T-helper 1 cell treated with Interleukin-12 subunit alpha and Interleukin-12 subunit beta and Interleukin-4 antibody, amounts not matched to agents 30 ng/mL and 1 ng/mL, for 36 hours (primary cell): ENCODE data around the gene NXN. TPM values are rescaled to one million over a fixed set of nuclear protein-coding genes. Genes with fewer than 3 reads are reported as not detected.
"Not testable (repeated sequence)": the region's sequence is repeated elsewhere in the genome, so short reads cannot be mapped to it uniquely, and the experiment has no call there.

Experiments used
- intact Hi-C: fragments of 100-400 bp; cut with micrococcal nuclease; formaldehyde crosslinking; loops from one replicate; pipeline ENCODE4 v1.15.1; 2024
- total RNA-seq: library from RNA; stranded (reverse); gene quantifications from 2 replicates; pipeline ENCODE4 v1.2.3, GENCODE V29; 2022

Gene NXN
- total RNA-seq, 1 donor from 2014 or later = 0.34 TPM

DNA sequence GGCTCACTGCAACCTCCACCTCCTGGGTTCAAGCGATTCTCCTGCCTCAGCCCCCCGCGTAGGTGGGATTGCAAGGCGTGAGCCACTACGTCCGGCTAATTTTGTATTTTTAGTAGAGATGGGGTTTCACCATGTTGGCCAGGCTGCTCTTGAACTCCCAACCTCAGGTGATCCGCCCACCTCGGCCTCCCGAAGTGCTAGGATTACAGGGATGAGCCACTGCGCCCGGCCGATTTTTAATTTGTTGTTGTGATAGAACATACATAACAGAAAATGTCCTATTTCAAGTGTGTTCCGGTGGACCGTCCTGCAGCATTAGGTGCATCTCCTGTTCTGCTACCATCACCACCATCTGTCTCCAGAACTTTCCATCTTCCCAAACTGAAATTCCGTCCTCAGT, 55.3 kb downstream of the NXN start:
- intact Hi-C loops = not testable (repeated sequence)

DNA sequence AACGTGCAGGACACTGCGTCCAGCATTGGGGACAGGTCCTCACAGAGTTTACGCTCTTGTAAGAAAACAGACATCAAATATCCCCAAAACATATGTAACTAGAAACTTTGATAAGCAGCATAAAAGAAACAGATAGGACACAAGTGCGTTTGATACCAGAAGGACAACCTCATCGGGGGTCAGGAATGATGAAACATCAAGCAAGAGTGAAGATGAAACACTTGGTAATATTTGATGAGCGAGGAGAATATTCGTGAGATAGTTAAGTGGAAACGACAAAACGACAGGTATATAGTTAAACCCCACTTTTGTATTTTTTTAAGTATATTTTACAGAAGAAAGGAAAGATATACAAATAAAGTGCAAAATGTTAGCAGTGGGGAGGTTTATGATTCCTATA, 55.9 kb downstream of the NXN start:
- intact Hi-C loops = no loop called here

DNA sequence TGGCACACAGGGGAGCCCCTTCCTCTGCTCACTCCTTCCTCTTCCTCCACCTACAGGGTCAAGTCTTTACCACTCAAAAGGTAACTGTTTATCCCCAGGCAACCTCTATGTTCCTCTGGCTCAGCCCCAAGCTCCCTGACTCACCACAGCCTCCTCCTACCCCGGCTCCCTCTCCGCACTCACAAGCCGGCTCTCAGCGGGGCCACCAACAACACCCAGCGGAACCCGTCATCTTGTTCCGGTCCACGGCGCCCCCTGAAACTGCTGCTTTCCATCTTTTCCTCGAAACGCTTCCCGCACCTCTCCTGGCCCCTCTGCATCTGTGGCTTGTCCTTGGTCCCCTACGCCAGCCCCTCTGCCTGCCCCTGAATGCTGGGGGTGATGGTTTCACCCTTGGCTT, 58.4 kb downstream of the NXN start:
- intact Hi-C loops = no loop called here

DNA sequence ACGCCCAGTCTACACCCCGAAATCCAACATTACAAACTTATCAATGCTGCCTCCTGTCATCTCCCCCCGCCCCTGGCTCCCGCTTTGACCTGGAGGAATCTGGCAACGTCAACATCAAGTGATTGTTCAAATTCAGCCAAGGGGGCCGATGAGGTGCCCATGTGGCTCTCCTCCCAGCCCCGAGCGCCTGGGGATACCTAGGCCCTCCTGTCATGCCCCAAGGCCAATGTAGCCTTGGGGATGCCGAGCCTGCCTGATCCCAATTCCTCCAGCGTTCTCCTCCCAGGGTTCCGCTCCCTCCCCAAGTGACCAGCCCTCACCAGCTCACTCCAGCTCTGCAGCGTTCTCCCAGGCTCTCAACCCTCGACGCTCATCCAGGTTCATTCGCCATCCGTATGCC, 59.4 kb downstream of the NXN start:
- intact Hi-C loops = no loop called here

DNA sequence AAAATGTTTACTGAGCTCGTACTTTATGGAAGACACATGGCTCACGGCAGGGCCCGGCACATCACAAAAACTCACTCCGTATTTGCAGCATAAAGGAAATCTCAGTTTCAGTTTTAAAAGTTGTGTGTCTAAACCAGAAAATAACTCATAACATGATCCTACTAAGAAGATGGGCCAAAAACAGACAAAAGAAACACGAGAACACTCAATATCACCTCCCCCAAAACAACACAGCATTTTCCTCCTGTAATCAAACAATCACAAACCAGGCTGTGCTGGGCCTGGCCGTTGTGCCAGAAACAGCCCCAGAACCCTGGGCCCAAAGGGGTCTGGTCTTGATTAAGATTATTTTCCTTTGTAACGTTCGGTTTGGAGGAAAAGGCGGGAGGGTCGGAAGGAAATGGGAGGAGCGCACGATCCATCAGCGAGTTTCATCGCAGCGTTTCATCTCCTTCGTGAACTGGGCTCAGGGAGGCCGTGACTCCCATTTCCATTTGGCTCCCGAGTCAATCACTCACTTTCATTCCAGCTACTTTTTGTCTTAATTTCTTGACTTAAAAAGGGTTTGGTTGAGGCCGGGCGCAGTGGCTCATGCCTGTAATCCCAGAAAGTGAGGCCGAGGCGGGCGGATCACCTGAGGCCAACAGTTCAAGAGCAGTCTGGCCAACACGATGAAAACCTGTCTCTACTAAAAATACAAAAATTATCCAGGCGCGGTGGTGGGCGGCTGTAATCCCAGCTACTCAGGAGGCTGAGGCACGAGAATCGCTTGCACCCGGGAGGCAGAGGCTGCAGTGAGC, 61.4 kb downstream of the NXN start:
- intact Hi-C loops = no loop called here

DNA sequence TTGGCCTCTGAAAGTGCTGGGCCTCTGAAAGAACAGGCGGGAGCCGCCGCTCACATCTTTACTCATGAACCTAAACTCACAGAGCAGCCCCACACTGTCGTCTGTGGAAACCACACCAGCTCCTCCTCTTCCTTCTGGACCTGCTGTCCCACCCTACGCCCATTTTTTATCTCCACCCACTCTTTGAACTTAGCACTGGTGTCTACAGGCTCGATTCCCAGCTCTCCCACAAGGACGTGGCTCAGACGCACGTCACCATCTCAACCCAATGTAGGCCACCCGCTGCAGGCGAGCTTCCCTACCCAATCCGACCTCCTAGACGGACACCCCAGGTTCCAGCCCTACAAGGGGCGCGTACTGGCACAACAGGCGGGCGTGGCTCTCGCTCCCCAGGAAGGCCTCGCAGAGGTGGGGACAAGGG, 62.2 kb downstream of the NXN start:
- intact Hi-C loops = no loop called here

DNA sequence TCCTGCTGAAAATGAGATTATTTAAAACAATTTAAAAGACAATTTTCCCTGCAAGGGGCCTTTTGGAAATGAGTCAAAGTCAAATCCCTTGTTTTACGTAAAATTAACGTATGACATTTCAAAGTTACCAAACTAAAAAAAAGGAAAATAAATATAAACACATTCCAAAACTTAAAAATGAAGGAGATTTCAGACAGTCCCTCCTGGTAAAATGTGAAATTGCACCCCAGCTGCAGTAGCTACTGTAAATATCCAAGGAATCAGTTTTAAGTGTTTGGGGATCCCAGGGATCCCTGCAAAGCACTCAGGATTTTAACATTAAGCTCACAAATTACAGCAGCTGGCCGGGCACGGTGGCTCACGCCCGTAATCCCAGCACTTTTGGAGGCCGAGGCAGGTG, 63.3 kb downstream of the NXN start:
- intact Hi-C loops = no loop called here

DNA sequence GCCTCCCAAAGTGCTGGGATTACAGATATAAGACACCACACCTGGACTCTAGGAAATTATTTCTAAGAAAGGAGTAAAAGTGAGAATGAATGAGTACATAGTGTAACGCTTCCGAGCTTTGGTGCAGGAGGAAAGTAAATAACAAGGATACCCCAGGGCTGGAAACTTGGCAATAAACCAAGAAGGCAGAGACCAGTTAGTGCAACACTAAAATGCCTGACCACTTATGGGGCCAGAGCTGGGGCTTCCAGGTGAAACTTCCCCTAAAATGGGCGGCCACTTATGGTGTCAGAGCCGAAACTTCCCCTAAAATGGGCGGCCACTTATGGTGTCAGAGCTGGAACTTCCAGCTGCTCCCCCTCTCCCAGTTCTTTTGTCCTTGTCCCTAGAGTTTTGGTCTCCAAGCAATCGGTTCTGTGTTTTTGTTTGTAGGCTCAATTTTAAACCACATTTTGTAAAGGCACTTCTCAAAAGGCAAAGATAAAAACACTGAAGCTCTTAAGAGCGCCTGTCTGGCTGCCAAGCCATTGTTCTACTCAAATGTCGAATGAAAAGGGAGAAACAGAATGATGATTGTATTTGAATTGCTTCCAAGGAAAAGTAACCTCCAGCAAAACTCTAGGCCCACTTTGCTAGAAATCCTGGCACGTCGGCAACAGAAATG, 63.9 kb downstream of the NXN start:
- intact Hi-C loops = no loop called here

DNA sequence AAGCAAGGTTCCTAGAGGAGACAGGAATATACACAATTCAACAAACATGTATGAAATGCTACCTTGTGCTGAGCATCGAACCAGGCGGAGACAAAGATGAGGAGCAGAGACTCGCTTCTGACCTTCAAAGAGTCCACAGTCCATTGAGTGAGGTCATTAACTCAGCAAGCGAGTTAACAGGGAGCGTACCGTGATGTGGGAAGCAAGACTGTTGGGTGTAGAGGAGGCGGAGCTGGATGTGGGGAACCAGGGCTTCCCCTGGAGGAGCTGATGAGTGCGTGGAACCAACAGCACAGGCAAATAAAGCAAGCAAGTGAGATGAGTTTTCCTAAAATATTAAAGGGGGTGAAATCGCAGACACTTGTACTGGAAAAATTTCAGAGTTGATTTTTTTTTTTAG, 65.0 kb downstream of the NXN start:
- intact Hi-C loops = no loop called here

DNA sequence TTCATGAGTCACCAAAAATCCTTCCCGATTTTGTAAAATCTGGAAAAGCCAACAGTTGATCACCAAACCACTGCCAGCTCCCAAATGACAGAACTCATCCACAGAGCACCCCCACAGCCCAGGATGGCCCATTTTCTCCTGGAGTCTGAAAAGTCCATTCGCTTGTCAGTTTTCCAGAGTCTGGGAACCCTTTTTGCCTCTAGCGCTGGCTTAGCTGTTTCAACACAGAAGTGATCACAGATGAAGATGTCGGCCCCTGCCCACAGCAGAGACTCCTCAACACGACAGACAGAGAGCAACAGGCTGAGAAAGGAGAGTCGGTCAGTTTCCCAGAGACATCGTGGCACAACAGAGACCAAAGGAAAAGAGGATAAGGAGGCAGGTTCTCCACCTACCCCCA, 66.4 kb downstream of the NXN start:
- intact Hi-C loops = no loop called here

DNA sequence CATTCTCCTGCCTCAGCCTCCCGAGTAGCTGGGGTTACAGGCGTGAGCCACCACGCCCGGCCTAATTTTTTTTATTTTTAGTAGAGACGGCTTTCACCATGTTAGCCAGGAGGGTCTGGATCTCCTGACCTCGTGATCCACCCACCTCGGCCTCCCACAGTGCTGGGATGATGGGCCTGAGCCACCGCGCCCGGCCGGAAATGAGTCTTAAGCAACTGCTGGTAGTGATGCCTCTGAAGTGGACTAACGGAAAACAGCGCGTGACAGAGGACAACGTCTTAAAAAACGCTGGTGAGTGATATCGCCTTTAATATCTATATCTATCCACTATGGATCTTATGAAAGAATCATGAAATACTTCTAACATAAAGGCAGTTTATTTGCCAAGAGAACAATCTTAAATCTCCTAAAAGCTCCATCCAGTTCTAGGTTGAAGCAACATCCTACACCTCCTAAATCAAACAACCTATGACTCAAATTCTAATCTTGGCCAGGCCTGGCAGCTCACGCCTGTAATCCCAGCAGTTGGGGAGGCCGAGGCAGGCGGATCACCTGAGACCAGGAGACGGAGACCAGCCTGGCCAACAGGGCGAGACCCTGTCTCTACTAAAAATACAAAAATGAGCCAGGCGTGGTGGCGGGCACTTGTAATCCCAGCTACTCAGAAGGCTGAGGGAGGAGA, 69.8 kb downstream of the NXN start:
- intact Hi-C loops = no loop called here

DNA sequence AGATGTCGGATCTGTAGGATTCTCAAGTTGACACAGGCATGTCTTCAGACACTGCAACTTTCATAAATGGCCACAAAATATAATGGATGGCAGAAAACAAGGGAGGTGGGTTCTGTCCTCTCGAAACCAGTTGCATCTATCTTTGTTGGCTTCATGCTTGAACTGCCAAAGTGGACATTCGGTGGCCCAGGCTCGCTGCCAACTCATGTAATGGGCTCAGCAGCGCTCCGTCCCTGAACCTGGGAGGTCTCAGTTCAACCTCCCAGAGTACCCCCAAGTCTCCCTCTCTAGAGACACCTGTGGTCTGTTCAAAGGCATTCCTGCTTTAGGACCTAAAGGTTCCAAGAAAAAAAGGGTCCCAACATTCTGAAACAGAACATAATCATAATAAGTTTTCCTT, 71.9 kb downstream of the NXN start:
- intact Hi-C loops = no loop called here

DNA sequence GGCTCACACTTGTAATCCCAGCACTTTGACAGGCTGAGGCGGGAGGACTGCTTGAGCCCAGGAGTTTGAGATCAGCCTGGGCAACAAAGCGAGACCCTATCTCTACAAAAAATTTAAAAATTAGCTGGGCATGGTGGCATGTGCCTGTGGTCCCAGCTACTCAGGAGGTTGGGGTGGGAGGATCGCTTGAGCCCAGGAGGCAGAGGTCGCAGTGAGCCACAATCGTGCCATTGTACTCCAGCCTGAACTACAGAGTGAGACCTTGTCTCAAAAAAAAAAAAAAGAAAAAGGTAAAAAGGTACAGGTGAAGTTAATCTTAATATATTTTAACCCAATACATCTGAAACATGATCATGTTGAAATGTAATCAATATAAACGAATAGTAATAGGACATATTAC, 73.9 kb downstream of the NXN start:
- intact Hi-C loops = not testable (repeated sequence)

DNA sequence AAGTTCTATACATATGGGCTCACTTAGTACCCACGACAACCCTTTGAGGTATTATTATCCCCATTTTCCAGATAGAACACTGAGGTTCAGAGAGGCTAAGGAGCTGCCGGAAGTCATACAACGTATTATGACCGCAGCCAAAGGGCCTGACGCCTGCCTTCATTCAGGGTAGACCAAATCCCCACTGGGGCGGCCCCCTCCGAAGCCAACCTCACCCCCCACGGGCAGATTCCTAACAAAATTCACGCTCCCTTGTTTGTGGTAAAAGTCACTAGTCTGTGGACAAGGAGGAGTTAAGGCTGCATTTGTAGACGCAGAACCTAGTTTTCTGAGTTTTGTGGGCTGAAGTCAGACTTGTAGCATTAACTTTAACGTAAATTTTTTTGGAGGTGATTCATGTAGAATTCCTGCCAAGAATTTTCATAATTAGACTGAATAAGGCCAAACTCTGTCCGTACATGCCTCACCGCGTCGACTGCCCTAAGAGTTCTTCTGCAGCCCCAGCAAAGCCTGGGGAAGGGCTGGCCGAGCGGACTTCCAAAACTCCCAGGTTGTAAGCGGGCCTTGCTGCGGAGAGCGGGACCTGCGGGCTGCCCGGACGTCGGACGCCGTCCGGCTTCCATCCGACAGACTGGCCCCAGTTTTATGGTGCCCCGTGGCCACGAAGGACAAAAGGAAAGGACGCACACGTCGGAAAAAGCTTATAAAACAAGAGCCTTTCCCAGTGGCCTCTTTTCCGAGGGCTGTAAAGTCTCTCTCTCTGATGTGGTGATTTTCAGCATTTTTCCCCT, 75.7 kb downstream of the NXN start:
- intact Hi-C loops = no loop called here

DNA sequence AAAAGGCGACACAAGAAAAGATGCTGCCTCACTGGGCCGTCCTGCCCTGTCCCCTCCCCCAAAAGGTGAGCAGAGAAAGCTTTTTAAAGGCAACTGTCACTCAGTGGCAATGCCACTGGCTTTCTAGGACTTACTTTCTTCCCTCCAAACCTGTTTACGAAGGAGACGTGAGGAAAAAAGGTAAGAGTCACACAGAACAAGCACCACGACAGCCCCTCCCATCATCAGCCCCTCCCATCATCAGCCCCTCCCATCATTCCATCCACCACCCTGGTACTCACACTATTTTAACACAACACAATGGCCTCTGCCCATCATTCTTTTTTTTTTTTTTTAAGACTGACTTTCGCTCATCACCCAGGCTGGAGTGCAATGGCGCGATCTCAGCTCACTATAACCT, 77.1 kb downstream of the NXN start:
- intact Hi-C loops = no loop called here

DNA sequence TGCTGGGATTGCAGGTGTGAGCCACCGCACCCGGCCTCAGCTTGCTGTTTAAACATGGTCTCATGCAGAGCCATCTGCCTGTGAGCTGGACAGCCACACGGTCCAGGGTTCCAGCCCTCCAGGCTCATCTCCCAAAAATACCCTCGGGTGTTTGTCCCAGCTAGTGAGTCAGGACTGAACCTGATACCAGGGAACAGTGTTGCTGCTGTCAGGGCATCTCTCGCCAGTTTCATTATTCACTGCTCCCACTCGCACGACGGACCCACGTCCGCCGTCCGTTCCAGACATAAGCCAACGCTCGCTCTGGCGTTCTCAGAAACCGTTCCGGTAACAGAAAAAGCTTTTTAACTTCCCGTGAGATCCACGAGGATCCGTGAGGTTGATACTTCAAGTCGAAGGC, 77.6 kb downstream of the NXN start:
- intact Hi-C loops = no loop called here

DNA sequence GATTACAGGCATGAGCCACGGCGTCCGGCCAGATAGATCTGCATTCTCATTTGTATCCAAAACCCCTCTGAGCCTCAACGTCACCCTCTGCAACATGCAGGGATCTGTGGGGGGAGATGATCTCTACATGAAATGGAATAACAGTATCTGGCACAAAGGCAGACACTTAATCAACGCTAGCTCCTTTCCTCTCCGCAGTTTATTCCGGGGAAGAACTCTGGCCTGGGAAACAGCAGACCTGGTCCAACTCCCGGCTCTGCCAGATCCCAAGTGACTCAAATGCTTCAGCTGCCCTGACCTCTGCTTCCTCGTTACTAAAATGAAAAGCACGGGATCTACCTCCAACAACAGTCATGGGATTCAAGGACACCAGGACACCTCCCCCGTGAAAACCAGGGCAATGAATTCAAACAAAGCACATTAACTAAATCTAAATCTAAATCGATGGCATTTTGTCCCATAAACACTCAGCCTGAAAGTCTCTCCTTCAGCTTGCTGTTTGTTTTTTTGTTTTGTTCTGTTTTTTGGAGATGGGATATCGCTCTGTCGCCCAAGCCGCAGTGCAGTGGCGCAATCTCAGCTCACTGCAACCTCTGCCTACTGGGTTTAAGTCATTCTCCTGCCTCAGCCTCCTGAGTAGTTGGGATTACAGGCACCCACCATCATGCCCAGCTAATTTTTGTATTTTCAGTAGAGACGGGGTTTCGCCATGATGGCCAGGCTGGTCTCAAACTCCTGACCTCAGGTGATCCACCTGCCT, 78.2 kb downstream of the NXN start:
- intact Hi-C loops = no loop called here

DNA sequence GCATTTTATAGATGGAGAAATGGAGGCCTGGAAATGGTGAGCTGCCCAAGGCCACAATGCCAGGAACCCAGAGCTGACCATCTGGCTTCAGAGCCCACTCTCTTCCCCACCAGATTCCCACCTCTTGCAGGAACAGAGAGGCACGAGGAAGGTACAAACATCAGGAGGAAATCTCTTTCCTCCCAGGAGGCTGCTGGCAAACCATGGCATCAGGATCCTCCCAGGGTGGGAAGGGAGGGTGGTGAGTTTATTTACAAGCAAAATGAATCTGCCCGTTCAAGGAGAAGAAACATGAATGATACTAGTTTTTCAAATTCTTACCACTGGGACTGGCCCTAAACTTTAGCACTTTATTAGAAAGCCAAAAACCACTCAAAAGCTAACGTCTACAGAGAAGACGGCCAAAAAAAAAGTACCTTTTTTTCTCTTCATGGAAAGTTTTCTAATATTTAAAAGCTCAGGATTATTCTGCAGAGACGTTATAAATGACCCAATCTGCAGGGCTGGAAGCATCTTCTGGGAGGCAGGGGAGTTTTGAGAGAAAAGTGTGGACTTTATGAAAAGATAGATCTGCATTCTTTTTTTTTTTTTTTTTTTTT, 79.1 kb downstream of the NXN start:
- intact Hi-C loops = no loop called here

DNA sequence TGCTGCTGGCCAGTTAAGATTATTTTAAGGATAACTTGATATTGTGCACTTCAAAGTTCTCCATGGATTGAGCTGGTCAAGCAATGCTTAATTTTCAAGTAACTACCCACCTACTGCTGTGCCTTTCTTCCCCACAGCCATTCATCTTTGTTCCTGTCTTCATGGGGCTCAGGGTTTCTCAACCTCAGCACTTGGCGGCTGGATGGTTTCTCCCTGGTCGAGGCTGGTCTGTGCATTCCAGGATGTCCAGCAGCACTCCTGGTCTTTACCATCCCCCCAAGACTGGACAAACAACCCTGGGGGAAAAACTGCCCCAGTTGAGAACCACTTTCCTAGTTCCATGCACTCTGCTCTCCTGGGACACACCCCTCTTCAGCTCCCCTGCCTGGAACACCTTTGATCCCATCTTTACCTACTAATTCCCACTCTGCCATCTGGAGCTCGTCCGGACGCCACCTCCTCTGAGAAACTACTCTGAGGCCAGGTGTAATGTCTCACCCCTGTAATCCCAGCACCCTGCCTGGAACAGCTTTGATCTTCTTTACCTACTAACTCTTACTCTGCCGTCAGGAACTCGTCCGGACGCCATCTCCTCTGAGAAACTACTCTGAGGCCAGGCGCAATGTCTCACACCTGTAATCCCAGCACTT, 81.5 kb downstream of the NXN start:
- intact Hi-C loops = no loop called here
